ENCODE data around the gene CYP2A6.

GRCh38 chr19:40798683-40799557, 51.3 kb downstream of the CYP2A6 start, which contains the start of gene EGLN2:
- TF ChIP-seq EZH2 (IDR thresholded peaks at IDR 0.05) (no peak), POLR2AphosphoS5 (IDR thresholded peaks at IDR 0.05; ENCODE audit: borderline replicate concordance, low read depth, low read length) (peak; percentile 73)
